Cardiac fibroblast (primary cell): Measurements from ENCODE around the gene TEC.

ENCODE experiments used
- DNase-seq, 2 donors: peaks; one replicate each; pipeline versions ENCODE4 v3.0.0 to v3.0.0-alpha.2; 2010; ENCODE audit warnings: low read depth in 2 of 2
- H3K4me3 ChIP-seq, 2 donors: replicated peaks in 1 of 2; 1 replicate in 1 of 2; 2 replicates in 1 of 2; pipeline ENCODE4 v1.5.1; 2011; ENCODE audit warnings: low read depth in 2 of 2, low read length in 2 of 2, mild to moderate bottlenecking in 2 of 2, moderate library complexity in 1 of 2
- TF ChIP-seq, protein P1 (sequence below): IDR thresholded peaks from one replicate; pipeline ENCODE4 v1.5.1; 2011; ENCODE audit warnings: low read depth, mild to moderate bottlenecking, low read length, inconsistent platforms

TEC gene

GRCh38 chr4:48249378-48249777, 20.3 kb downstream of the TEC start:
- no peak overlapping the region for H3K4me3 ChIP-seq
- no peak for DNase-seq
- TF ChIP-seq, protein P1, sequence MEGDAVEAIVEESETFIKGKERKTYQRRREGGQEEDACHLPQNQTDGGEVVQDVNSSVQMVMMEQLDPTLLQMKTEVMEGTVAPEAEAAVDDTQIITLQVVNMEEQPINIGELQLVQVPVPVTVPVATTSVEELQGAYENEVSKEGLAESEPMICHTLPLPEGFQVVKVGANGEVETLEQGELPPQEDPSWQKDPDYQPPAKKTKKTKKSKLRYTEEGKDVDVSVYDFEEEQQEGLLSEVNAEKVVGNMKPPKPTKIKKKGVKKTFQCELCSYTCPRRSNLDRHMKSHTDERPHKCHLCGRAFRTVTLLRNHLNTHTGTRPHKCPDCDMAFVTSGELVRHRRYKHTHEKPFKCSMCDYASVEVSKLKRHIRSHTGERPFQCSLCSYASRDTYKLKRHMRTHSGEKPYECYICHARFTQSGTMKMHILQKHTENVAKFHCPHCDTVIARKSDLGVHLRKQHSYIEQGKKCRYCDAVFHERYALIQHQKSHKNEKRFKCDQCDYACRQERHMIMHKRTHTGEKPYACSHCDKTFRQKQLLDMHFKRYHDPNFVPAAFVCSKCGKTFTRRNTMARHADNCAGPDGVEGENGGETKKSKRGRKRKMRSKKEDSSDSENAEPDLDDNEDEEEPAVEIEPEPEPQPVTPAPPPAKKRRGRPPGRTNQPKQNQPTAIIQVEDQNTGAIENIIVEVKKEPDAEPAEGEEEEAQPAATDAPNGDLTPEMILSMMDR: no peak

DNA sequence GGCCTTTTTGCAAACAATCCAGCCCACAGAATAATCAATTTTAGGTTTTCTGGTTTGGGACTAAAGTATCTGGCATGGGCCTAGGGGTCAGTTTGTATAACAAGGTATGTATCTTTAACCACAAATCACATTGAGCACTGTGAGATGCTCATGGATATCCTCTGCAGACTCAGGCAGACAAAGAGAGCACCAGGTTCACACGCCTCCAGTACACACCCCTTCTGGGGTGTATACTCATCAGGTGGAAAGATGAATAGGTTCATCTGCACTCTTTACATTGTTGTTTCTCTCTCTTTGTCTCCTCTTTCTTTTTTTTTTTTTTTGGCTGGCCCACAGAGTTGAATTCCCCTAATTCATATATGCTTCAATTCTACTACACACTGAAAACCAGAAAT, 21.1 kb downstream of the TEC start:
- DNase-seq: no peak
- TF ChIP-seq, protein P1: no peak
- no peak overlapping the region for H3K4me3 ChIP-seq

DNA sequence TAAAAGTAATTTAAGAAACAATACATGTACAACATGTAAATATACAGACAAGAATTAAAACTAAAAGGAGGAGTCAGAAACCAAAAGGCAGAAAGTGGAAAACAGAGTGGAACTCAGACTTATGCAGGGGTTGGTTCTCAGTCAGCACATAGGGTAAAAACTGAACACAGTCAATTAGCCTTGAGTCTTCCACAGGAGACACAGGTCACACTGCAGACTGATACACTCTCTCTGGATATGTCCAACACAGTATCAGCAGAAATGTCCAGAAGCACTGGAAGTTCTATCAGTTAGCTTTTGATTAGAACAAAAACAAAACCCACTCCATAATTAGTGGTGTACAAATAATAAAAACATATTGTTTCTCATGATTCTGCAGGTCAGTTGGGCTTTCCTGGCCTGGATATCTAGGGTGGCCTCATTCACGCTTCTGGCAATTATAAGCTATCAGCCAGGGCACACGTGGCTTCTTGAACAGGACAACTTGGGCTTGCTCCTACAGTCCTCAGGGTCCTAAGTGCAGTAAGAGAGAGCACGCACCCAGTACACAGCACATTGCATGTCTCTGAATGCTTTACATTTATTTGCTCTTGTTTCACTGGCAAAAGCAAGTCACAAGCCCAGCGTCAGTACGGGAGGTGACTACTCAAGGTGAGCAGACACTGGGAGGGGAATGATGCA, 21.6 kb downstream of the TEC start:
- no peak overlapping the region for H3K4me3 ChIP-seq
- DNase-seq: no peak
- TF ChIP-seq, protein P1: no peak

DNA sequence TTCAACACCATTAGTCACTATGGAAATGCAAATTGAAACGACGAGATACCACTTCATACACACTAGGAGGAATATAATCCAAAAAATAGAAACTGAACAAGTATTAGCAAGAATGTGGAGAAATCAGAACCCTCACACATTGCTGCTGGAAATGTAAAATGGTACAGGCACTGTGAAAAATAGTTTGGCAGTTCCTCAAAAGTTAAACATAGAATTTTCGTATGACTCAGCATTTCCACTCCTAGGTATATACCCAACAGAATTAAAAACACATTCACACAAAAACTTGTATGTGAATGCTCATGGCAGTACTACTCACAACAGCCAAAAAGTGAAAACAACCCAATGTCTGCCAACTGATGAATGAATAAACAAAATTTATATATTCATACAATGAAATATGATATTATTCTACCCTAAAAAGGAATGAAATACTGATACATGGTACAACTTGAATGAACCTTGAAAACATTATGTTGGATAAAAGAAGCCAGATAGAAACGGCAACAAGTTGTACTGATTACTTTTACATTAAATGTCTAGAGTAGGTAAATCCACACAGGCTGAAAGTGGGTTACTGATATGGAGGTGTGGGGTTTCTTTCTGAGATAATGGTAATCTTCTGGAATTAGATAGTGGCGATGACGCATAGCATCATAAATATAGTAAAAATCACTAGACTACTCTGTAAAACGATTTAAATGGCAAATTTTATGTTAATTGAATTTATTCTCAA, 22.3 kb downstream of the TEC start:
- peak; percentile 39 to 50 for DNase-seq
- H3K4me3 ChIP-seq: no peak overlapping the region
- TF ChIP-seq, protein P1: no peak

DNA sequence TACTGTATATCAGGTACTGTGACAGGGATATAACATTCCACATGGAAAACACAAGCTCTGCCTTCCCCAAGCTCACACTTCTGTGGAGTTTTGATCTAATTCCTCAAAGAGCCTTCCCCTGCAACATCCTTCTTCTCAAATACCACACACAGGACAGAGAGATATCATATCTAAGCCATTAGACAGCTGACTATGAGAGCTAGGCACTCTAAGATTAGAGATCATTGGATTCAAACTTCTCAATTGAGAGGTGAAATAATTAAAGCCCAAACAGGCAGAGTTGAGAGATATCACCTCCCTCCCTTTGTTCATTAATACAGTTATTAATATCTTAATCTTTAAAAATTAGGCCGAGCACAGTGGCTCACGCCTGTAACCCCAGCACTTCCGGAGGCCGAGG, 25.0 kb downstream of the TEC start:
- DNase-seq: no peak
- no peak overlapping the region for H3K4me3 ChIP-seq
- TF ChIP-seq, protein P1: no peak

GRCh38 chr4:48243887-48244286, 25.8 kb downstream of the TEC start:
- no peak overlapping the region for H3K4me3 ChIP-seq
- no peak for DNase-seq
- TF ChIP-seq, protein P1: no peak
